Stimulated activated CD8-positive, alpha-beta memory T cell treated with anti-CD3 and anti-CD28 coated beads, Interleukin-7, amount 100 ng/mL, for 24 hours (primary cell): ENCODE results near the gene NPTX1.

Experiments used
- DNase-seq: peaks from one replicate; pipeline ENCODE4 v3.0.0-alpha.2; 2020; ENCODE audit warnings: low read depth

Gene NPTX1

DNA sequence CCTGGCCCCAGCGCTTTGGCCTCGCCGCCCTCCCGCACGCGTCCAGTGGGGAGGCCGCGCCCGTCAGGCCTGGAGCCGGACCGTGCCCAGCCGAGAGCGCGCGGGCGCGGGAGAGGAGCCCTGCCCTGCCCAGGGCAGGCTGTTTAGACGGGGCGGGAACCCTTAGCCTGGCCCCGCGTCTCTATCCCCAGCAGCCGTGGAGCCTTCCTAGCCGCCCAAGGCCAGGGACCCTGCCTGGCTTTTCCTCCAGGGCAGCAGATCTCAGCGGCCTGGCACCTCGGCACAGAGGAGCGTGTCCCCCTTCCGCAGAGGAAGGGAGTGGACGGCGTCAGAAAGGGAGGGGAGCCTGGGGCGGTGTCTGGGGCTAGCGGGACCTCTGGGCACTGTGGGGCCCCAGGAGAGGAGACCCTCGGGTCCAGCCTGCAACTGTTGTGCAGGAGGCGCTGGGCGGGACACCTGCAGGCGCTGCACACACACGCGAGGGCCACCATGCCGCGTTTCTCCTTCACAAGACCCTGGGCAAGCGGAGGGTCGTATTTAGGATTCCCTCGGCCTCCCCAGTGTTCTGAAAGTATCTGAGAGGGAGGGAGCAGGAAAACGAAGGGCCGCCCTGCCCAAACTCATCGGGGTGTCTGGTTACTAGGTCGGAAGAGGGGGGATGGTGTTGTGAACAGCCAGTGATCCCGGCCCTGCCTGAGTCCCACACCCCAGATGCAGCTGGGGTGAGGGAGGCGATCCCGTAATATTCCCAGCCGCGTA lies 2.3 kb upstream of the NPTX1 start:
- no peak for DNase-seq

DNA sequence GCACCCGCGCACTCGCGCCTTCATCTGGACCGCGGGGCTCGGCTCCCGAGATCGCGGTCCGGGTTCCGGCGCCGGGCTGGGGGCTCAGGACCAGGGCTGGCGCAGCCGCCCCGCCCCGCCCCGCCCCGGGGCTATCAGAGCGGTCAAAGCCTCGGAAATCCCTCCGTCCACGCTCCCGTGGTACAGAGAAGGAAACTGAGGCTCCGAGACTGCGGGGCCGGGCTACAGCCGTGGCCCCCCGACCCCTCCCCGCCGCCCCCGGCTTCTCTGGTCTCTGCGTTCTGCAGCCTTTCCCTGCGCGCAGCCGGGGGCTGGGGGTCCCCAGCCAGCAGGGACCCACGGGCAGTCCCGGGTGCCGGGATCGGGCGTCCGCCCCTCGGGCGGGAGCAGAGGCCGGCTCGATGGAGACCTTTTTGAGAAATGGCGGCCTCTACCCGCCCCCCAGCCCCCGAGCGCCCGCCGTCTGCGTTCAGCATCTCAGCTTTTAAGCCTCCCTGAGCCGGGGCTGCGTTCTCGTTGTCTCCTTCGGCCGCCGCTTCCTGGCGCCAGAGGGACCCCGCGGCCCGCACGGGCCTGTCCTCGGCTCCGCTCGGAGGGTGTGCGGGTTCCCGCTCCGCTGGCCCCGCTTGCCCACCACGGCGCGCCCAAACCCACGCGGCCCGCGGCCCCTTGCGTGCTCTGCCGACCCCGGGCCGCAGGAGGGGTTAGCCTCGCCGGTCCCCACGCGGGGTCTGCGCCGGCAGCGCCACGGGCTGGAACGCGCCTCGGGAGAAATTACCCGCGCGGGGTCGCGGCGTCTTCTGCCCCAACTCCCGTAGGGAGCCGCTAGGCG lies 1.5 kb upstream of the NPTX1 start:
- DNase-seq: no peak

DNA sequence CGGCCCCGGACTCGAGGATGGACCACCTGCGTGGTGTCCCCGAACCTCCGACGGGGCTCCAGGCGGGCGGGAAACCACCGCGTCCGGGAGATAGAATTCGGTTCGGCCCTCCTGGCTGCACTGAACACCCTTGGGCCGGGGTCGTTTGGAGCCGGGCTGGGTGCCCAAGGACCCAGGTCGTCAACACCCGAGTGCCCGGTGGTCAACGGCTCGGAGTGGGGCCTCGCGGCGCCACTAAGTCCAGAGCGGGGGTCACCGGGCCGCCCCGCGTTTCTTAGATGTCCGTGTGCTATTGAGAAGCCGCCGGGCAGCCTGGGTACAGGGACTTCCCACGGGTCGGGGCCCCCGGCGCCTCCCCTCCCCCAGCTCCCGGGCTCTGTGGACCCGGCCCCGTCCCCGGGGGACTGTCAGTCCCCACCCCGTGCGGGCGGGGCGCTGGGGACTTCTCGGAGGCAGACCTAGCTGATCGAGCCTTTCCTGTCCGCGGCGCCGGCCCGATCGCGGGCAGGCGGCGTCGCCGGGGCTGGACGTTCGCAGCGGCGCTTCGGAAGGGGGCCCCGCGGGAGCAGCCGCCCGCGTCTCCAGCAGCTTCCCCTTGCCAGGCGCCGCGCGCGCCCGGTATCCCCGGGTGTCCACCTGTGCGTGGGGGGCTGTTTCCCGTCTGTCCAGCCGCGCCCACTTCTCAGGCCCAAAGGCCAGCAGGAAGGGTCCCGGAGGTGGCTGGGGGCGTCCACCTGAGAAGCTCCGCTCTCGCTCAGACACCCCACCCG lies 655 bp upstream of the NPTX1 start:
- no peak for DNase-seq

DNA sequence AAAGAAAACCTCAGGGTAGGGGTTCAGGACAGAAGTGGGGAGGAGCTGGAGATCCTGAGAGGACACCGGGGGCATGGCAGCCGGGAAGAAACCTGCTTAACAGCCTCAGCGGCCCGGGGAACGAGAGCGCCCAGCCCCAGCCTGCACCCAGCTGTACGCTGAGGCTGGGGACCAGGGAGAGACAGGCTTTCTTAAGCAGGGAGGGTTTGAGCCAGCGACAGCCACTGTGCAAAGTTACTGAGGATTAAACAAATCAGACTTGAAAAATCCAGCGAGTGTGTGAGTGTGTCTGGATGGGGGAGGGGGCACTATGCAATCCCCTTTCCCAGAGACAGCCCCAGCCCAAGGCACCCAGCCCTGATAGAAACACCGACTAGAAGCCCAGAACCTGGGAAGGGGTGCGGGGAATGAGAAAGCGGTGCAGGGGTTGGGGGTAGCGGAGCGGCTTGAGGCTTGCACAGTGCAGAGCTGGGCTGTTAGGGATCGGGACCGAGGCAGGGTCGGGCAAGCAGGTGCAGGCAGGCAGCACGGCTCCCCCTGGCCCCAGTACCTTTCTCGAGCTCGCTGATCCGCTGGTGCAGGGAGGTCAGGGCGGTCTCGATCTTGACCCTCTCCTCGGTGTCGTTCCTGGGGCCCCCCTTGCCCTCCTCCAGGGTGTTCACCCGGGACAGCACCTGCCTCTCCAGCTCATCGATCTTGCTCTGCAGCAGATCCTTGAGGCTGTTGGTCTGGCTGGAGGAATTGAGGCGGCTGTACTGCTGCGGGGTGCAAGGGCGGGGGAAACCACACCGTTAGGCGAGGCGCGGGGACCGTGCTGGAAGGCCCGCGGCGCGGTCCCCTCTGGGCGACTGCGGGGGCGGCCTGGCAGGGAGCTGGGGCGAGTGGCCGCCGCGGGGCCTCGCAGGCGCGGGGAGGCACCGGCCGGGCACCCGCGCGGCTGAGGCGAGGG lies 1.2 kb downstream of the NPTX1 start:
- no peak for DNase-seq

DNA sequence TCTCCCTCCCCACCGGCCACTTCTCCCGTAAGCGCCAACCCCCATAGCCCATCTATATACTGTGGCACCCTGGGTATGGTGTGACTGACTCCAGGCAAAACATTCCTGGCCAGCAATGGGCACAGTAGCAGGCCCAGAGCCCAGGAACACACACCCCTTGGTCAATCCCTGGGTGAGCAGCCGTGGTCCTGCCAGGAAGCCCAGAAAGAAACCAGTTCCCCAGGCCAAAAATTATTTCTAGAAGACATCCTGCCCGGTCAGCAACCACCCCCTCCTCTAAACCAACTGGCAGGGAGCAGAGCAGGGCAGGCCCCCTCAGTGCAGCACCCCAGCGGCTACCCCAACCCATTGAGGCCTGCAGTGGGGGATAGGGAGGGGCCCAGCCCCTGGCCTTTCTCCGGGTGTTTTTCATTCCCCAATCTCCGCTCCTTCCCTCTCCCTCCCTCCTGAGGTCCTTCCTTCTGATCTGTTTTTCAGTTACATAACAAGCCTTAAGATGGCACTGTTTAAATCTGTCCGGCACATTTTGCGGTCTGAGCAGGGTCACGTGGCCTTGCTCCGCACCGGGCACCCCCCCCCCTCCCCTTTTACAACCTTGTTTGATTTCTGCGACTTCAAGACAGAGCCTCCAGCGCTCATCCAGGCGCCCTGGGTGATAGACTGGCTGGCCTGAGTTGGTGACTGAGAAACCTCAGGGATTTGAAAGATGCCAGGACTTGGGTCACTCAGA lies 2.0 kb downstream of the NPTX1 start:
- no peak for DNase-seq

DNA sequence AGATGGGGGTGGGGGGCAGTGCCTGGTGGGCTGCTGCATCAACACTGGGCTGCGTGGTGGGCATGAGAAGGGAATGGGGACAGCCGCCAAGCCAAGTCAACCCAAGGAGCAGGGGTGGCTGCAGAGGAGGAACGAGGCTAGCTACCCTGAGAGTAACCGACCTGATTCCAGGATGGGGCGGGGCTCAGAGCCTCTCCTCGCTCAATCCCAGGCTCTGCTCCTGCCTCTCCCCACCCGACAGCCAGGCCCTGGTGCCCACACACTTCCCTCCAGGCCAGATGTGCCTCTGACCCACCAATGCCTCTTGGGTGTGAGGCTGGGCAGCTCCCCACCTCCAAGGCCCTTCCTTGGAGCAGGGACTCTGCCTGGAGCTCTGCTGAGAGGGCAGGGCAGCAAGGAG lies 2.7 kb downstream of the NPTX1 start:
- no peak for DNase-seq

DNA sequence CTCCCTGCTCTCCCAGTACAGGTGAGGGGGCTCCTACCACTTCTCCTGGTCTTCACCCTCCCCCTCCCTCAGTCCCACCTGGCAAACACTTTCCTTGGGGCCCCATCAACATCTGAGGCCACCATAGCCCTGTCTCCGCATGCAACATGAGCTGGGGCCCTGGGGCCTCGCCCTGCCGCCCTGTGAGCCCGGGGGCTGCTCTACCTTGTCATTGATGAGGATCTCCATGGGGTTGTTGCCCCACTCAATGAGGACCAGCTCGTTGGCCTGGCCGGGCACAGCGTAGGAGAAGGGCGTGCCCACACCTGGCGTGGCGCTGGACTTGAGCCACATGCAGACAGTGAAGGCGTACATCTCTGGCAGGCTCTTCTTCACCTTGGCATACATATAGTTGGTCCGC lies 3.4 kb downstream of the NPTX1 start:
- no peak for DNase-seq

DNA sequence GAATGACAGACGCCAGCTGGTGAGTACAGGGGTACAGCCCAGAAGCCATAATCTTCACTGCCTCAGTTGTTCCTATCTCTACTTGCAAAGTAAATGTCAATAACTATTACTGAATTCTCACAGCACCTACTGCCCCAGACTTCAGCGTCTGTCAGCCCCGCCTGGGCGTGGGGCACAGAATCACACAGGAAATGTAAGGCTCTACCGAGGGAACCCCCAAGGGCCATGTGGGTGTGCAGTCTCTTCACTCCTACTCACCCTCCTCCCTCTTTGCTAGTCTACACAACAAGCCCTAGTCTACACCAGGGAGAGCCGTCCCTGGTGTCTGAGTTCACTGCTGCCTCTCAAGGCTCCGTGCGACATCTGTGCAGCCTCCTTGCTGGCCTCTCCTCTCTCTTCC lies 4.5 kb downstream of the NPTX1 start:
- no peak for DNase-seq

DNA sequence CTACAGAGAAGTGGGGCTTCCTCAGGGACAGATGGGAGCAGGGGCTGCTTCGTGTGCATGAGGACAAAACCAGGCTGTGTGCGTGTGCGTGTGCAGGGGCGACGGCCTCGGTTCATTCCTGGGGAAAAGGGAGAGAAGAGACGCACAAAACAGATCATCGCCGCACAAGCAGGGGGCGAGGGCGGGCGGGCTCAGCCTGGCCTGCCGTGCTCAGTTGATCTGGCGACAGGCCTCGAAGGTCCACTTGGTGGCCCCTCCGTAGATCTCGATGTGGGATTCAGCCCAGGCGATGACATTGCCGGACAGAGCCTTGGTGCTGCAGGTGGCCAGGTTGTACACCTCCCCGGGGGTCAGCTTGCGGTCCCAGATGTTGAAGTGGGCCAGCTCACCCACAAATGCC lies 5.8 kb downstream of the NPTX1 start:
- DNase-seq: no peak

DNA sequence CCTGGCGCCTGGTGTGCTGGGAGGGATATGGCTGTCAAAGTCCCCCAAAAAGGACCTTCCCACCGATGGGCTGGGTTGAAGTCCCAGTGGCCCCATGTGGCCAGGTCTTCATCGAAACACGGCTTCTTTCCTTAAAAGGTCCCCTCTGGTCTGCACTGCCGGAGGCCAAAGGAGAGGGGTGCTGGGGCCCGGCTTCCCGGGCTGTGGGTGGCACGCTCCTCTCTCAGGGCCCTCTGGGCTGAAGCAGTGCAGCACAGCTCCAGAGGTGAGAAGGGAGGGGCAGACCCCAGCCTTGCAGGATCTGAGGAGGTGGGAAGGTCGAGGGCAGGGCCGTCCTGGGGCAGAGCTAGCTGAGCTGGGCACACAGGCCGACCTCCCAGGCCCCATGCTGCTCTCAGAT lies 6.7 kb downstream of the NPTX1 start:
- DNase-seq: no peak

DNA sequence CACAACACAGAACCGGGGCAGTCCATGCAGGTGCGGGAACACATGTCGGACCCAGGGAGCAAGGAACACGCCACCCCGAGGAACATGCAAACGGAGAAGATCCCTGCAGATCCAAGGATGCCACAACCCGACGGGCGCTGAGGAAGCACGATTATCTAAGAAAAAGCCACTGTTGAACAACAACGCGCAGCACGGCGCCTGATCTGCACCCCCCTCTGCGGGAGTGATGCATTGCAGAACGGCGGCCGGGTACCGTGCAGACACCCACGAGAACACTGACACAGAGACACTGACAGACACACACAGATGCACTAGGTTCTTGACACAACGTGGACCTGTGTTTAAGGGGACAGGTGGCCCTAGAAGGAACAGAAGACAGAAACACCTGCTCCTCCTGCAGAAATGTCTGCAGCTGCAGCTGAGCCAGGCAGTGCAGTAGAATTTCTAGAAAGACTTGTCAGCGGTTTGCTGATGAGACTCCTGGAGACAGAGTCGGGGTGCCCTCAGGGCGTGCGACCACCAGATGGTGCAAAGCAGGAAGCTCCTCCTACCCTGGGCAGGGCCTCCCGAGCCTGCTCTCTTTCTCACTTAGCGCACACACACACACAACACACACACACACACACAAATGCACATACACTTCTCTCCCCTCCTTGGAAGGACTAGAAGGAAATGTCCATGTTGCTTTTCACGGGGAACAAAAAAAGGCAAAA lies 7.5 kb downstream of the NPTX1 start:
- DNase-seq: no peak

DNA sequence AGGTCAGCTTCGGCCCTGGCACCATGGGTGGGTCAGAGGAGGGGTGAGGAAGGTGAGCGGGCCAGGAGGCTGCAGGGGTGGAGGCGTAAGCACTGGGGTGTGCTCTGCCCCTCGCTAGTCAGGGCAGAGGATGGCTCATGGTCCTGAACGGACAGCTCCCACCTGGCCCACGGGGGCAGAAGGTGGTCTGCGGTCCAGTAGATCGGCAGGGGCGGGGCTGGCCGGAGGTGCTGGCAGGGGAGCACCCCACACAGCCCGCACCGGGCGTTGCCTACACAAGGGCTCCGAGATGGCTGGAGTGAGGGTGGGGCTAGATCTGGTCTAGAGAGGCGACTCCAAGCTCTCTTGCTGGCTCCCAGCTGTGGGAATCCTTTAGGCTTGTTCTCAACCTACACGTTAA lies 8.2 kb downstream of the NPTX1 start:
- no peak for DNase-seq

DNA sequence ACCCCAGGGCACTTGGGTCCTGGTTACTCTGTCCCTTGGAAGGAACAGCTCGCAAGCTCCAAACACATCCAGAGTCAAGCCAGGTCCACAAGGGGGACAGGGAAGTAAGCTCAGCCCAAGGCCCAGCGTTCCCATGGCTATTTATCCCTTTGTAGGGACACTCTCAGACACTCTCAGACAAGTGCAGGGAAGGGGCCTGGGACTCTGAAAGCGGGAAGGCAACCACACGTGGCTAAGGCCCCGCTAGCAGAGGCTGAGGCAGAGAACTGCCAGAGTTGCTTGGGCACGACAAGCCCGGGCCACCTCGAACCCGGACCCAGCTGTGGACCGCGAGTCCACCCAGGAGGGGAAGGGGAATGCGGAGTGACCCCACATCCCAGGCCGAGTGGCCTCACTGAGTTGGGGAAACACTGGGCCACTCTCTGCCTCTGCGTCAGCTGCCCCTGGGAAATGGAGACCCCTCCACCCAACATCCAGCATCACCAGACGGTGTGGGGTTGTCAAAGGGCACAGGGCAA lies 10.2 kb downstream of the NPTX1 start:
- DNase-seq: no peak

DNA sequence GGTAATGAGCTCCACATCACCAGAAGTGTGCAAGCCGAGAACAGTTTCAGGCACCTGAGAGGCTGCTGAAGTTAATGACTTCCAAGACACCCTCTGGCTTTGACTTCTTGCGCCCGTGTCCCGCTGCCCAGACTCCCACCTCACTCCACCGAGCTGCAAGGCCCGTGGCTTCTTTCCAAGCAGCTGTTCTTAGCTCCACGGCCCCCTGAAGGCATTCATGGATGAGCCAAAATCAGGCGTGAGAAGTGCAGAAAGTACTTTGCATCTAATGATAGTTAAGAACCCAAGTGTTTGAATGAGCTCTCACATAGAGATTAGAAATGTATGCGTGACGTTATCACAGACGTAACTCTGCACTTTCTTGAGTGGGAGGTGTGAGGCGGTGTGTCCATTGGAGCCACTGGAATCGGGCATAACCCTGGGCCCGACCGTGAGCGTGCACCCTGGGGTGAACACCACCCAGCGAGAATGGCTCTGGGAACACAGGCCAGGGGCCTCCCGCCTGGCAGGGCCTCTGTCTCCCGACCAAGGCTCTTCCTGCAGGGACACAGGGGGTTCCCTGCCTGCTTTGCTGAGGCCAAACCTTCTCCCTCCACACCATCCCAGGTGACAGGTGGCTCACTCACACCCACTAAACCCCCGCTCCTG lies 11.0 kb downstream of the NPTX1 start:
- DNase-seq: no peak

DNA sequence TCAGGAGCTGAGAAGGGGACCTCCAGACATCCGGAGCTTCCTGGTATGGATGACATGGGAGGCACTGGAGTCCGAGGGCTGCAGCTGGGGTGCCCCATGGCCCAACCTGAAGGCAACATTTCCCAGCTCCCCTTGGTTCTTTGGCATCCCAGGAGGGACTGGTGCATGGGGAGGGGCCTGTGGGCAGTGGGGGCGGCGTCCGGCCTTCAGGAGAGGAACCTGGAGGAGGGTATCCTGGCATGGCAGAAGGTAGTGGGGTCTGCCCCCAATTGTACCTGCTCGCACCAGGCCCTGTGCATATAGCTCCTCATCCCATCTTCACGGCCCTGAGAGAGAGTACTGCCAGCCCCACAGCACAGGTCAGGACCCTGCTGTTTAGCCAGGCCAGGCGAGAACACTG lies 11.9 kb downstream of the NPTX1 start:
- no peak for DNase-seq

DNA sequence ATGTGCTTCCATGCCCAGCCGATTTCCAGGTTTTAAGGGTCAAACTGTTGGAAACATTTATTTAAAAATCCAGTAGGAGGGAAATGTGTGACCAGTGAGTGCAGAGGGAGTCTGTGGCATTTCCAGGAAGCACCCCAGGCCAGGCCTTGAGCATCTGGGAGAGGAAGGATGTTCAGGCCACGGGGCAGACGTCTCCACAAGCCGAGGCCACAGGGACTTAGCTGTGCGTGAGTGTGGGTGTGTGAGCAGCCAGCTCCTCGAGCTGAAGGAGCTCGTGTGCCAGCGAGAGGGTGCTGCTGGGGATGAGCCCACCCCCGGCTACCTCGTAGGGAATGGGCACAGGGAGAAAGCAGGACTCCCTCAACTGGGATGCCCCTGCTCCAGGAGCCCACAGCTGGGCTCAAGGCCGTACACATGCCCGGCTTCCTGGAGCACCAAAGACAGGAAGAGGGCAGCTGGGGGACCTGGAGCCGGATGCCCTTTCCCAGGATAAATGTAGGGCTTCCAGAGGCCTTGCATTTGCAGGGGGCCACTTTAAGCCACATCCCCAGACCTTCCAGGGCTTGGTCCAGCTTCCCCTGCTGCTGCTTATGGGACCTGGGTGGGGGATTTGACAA lies 12.5 kb downstream of the NPTX1 start:
- DNase-seq: no peak

DNA sequence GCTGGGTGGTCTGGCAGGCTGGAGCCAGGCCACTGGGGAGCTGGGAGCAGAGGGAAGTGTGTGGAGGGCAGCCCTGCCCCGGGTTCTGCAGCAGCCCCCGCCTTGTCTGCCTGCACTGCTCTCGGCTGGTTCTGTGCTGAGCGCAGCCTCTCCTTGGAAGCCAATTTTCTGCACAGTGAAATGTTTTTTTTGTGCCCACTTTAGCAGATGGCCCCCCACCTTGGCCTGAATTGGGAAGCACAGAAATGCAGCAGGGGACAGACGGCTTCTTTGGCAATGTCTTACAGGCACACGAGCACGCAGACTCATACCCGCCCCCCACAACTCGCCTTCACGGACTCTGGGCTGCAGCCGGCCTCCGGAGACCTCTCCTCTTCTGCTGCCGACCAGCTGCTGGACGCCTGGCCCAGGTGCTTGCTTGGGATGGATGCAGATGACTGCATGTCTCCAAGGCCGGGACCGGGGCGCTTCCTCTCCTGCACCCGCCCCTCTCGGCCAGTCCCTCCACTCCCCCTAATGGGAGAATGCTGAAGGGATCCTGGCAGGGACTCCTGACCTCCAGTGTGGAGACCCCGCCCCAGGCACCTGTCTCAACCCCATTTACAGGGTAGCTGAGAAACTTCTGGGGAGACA lies 14.8 kb downstream of the NPTX1 start:
- no peak for DNase-seq

DNA sequence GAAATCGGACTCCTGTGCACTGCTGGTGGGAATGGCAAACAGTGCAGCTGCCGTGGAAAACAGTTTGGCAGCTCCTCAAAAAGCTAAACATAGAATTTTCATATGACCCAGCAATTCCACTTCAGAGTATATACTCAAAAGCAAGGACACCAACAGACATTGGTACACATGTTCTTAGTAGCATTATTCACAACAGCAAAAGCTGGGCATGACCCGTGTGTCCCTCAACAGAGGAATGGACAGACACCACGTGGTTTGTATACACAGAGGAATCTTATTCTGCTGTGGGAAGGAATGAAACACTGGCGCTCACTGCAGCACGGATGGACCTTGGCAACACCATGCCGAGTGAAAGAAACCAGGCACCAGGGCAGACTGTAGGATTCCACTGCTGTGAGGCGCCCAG lies 16.0 kb downstream of the NPTX1 start:
- DNase-seq: no peak

DNA sequence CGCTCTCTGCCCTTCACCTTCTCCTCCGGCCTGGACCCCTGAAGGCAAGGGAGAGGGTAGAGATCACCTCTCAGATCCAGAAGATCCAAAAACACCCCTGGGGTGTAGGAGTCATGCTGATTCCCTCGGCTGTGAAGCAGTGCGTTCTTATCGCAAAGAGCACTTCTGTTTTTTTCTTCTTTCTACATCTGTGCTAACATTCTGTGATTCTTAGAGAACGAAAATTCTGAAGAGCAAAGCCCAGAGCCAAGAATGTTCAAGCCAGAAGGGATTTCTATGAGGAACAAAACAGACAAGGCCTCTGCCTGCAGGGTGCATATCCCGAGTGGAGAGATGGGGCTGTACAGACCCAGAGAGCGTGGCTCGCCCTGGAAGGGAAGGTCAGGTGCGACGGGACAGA lies 17.2 kb downstream of the NPTX1 start:
- DNase-seq: no peak
